Measurements from ENCODE around the gene VEGFB.

- TF ChIP-seq, protein P1, sequence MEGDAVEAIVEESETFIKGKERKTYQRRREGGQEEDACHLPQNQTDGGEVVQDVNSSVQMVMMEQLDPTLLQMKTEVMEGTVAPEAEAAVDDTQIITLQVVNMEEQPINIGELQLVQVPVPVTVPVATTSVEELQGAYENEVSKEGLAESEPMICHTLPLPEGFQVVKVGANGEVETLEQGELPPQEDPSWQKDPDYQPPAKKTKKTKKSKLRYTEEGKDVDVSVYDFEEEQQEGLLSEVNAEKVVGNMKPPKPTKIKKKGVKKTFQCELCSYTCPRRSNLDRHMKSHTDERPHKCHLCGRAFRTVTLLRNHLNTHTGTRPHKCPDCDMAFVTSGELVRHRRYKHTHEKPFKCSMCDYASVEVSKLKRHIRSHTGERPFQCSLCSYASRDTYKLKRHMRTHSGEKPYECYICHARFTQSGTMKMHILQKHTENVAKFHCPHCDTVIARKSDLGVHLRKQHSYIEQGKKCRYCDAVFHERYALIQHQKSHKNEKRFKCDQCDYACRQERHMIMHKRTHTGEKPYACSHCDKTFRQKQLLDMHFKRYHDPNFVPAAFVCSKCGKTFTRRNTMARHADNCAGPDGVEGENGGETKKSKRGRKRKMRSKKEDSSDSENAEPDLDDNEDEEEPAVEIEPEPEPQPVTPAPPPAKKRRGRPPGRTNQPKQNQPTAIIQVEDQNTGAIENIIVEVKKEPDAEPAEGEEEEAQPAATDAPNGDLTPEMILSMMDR (IDR thresholded peaks at IDR 0.05), result no peak
- TF ChIP-seq POLR2A (IDR thresholded peaks at IDR 0.05), result no peak
These were observed 17.5 kb upstream of the VEGFB start for GRCh38 chr11:64216879-64217278.
